Measurements from ENCODE around the gene SMCO4.
"Not testable (repeated sequence)": the region's sequence is repeated elsewhere in the genome, so short reads cannot be mapped to it uniquely, and the experiment has no call there.

DNA sequence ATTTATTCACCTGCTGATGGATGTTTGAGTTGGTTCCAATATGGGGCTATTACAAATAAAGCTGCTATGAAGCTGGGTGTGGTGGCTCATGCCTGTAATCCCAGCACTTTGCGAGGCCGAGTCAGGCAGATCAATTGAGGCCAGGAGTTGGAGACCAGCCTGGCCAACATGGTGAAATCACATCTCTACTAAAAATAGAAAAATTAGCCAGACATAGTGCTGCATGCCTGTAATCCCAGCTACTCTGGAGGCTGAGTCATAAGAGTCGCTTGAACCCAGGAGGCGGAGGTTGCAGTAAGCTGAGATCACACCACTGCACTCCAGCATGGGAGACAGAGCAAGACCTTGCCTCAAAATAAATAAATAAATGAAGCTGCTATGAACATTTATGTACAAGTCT lies 33.7 kb upstream of the SMCO4 start:
- TF ChIP-seq, protein P1, sequence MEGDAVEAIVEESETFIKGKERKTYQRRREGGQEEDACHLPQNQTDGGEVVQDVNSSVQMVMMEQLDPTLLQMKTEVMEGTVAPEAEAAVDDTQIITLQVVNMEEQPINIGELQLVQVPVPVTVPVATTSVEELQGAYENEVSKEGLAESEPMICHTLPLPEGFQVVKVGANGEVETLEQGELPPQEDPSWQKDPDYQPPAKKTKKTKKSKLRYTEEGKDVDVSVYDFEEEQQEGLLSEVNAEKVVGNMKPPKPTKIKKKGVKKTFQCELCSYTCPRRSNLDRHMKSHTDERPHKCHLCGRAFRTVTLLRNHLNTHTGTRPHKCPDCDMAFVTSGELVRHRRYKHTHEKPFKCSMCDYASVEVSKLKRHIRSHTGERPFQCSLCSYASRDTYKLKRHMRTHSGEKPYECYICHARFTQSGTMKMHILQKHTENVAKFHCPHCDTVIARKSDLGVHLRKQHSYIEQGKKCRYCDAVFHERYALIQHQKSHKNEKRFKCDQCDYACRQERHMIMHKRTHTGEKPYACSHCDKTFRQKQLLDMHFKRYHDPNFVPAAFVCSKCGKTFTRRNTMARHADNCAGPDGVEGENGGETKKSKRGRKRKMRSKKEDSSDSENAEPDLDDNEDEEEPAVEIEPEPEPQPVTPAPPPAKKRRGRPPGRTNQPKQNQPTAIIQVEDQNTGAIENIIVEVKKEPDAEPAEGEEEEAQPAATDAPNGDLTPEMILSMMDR (conservative IDR thresholded peaks at IDR 0.05 in 1 of 2, IDR thresholded peaks at IDR 0.05 in 1 of 2; ENCODE audit: low read depth in 1 of 2, low read length in 2 of 2): not testable (repeated sequence)
- not testable (repeated sequence) for TF ChIP-seq EZH2 (IDR thresholded peaks at IDR 0.05; ENCODE audit: low read length, missing control alignments)
